HUES64 (cell line): ENCODE results near the gene ABAT.

Experiments
- H3K27ac ChIP-seq: 2 replicates; pipeline ENCODE4 v1.7.0; 2013; ENCODE audit warnings: low read depth, low read length, inconsistent platforms
- H3K27me3 ChIP-seq: 2 replicates; pipeline ENCODE4 v1.6.1; 2013; ENCODE audit warnings: mild to moderate bottlenecking, low read length; ENCODE audit not compliant: insufficient read depth
- H3K36me3 ChIP-seq: 2 replicates; pipeline ENCODE4 v1.6.1; 2013; ENCODE audit warnings: mild to moderate bottlenecking, low read length; ENCODE audit not compliant: insufficient read depth
- H3K4me1 ChIP-seq: 2 replicates; pipeline ENCODE4 v1.6.1; 2013; ENCODE audit warnings: mild to moderate bottlenecking, low read length, moderate library complexity; ENCODE audit not compliant: insufficient read depth
- H3K4me3 ChIP-seq: 2 replicates; pipeline ENCODE4 v1.5.1; 2013; ENCODE audit warnings: mild to moderate bottlenecking, low read length, moderate library complexity
- H3K9ac ChIP-seq: 2 replicates; pipeline ENCODE4 v1.6.1; 2013; ENCODE audit warnings: mild to moderate bottlenecking, low read depth, low read length
- H3K9me3 ChIP-seq: 2 replicates; pipeline ENCODE4 v1.6.1; 2013; ENCODE audit warnings: low read depth, low read length; ENCODE audit not compliant: insufficient read depth
- WGBS: fragments of 150-250, 120-280 bp; methylation state at CpG from one replicate; pipeline ENCODE4 v1.1.7; 2013; ENCODE audit warnings: missing lambda C conversion rate; 5-methylcytosine and 5-hydroxymethylcytosine counted together

The ABAT gene

GRCh38 chr16:8720967-8721308, 46.5 kb downstream of the ABAT start:
- Histone ChIP-seq H3K27ac (no peak overlapping the region), H3K9ac (no peak overlapping the region), H3K36me3 (no peaks in the 10 kb centered on the region), H3K4me3 (no peak overlapping the region), H3K9me3 (no peaks in the 10 kb centered on the region), H3K27me3 (no peaks in the 10 kb centered on the region), H3K4me1 (peaks cover 19% of the 10 kb centered on the region)
- 83% methylated on average over 3 of the region's 3 CpGs for WGBS

DNA sequence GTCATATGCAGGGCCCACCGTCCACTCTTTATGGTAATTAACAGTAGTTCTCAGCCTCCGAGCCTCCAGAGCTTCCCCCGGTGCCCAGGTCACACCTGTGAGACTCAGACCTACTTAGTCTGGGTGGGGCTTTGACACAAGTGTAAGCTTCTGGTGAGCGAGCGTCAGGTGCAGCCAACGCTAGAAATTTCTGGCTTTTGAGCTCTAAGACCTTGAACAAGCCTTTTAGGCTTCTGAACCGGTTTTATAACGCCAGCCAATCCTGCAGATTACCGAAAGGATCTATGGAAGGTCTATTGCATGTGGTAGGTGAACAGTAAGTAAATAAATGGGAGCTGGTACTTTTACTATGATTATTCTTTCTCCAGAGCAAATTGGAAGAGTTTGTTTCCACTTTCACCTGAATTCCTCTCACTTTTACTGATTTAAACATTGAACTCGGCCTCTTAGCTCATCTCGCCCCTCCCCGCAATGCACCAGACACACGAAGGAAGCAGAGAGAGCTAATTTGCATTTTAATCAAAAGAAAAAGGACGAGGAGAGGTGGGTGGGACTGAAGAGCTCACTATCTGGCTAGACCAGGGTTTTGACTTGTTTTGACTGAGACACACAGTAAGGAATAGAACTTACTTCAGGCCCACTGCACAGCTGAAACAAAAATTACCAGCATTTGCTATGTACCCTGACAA, 47.1 kb downstream of the ABAT start:
- Histone ChIP-seq H3K27me3 (no peaks in the 10 kb centered on the region), H3K4me3 (no peak overlapping the region), H3K9me3 (no peaks in the 10 kb centered on the region), H3K4me1 (peaks cover 19% of the 10 kb centered on the region), H3K27ac (no peak overlapping the region), H3K36me3 (no peaks in the 10 kb centered on the region), H3K9ac (no peak overlapping the region)
- WGBS = 58% methylated on average over 14 of the region's 14 CpGs

GRCh38 chr16:8722025-8722348, 47.6 kb downstream of the ABAT start:
- H3K27ac ChIP-seq = no peak overlapping the region
- peaks cover 19% of the 10 kb centered on the region for H3K4me1 ChIP-seq
- no peaks in the 10 kb centered on the region for H3K36me3 ChIP-seq
- H3K27me3 ChIP-seq = no peaks in the 10 kb centered on the region
- no peak overlapping the region for H3K9ac ChIP-seq
- no peaks in the 10 kb centered on the region for H3K9me3 ChIP-seq
- 98% methylated on average over 4 of the region's 4 CpGs for WGBS
- no peak overlapping the region for H3K4me3 ChIP-seq

GRCh38 chr16:8725513-8726178, 51.2 kb downstream of the ABAT start:
- Histone ChIP-seq H3K27ac (no peak overlapping the region), H3K4me1 (peaks cover 14% of the 10 kb centered on the region), H3K36me3 (no peaks in the 10 kb centered on the region), H3K9me3 (no peaks in the 10 kb centered on the region), H3K27me3 (no peaks in the 10 kb centered on the region), H3K9ac (no peak overlapping the region), H3K4me3 (no peak overlapping the region)
- 92% methylated on average over 6 of the region's 7 CpGs for WGBS

DNA sequence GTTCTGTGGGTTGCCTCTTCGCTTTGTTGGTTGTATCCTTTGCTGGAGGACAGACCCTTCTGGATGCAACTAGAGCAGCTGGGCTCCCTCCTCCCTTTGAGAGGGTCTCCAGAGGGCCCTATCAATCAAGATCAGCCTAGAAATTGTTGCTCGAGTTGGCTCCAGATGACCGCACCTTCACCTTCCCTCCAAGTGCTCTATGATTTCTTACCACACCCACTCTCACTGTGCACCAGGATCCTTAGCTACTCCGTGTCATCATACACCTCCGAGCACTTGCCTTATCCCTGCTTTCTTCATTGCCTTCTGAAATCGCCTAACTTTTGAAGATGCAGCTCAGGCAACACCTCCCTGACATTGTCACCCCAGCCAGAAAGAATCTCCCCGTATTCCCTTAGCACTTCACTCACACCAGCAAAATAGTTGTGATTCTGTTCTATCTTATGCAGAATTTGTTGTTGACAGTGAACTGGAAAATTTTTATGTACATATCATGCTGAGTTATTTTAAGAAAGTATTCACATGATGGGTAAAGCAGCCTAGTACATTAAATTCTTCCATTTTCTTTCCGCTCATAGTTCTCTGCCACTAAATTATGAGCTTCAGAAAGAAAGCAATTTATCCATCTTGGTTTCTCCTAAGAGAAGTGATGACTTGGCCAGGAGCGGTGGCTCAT, 52.9 kb downstream of the ABAT start:
- H3K4me1 ChIP-seq = peaks cover 2% of the 10 kb centered on the region; the same call in 1 of the 2 replicates
- H3K27me3 ChIP-seq = no peaks in the 10 kb centered on the region
- no peak overlapping the region for H3K27ac ChIP-seq
- no peak overlapping the region for H3K4me3 ChIP-seq
- H3K9ac ChIP-seq = no peak overlapping the region
- WGBS = 88% methylated on average over 9 of the region's 9 CpGs
- H3K9me3 ChIP-seq = no peaks in the 10 kb centered on the region
- H3K36me3 ChIP-seq = no peaks in the 10 kb centered on the region

DNA sequence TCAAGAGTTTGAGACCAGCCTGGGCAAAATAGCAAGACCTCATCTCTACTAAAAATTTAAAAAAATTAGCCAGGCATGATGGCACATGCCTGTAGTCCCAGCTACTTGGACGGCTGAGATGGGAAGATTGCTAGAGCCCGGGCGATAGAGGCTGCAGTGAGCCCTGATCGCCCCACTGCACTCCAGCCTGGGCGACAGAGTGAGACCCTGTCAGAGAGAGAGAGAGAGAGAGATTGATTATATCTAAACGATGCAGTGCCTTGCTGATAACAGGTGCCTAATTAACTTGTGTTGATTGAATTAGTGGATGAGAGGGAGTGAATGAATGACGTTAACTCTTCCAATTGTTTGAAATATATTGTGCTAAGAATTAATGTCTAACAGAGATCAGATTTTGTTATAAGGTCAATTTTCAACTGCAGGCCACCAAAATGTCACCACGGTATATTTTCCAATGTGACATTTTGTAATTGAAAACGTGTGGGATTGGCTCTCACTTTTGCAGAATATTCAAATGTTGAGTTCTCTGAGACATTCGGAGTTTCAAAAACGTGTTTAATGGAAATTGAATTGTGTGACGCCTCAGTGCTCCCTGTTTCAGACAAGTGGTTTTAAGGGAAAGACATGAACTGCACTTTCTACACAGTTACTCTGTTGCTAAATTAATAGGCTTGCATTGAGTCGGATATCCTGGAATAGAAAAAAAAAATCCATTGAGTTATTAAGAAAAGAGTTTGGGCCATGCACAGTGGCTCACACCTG, 53.6 kb downstream of the ABAT start:
- H3K9ac ChIP-seq = no peak overlapping the region
- H3K27ac ChIP-seq = no peak overlapping the region
- H3K27me3 ChIP-seq = no peaks in the 10 kb centered on the region
- H3K9me3 ChIP-seq = no peaks in the 10 kb centered on the region
- H3K4me1 ChIP-seq = no peaks in the 10 kb centered on the region
- 81% methylated on average over 13 of the region's 13 CpGs for WGBS
- no peaks in the 10 kb centered on the region for H3K36me3 ChIP-seq
- no peak overlapping the region for H3K4me3 ChIP-seq

DNA sequence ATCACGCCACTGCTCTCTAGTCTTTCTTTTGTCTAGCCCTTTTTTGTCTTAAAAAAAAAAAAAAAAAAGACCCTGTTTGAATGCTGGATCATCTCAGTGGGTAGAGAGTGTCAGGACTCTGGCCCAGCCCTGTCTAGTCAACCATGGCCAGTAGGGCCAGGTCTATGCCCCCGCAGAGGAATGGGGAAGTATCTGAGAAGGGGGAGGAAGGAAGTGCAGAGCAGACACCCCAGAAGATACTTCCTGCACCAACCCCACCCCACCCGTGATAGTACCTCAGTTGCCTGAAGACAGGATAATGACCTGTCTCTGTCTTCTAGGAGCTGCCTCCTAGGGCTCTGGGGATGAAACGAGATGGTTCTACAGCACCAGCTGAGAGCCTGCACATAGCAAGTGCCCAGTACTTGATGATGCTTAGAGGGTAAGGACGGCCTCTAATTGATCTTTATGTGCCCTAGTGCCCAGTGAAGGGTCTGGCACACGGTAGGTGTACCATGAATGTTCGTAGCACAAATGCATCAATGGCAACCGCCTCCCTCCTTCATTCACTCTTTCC, 55.4 kb downstream of the ABAT start:
- no peaks in the 10 kb centered on the region for H3K4me1 ChIP-seq

GRCh38 chr16:8730335-8730915, 56.0 kb downstream of the ABAT start:
- no peaks in the 10 kb centered on the region for H3K4me1 ChIP-seq
- H3K27ac ChIP-seq = no peak overlapping the region
- H3K9ac ChIP-seq = no peak overlapping the region
- H3K9me3 ChIP-seq = peaks cover 7% of the 10 kb centered on the region
- WGBS = 90% methylated on average over 8 of the region's 8 CpGs
- H3K4me3 ChIP-seq = no peak overlapping the region
- no peaks in the 10 kb centered on the region for H3K27me3 ChIP-seq
- H3K36me3 ChIP-seq = no peaks in the 10 kb centered on the region

More for the DNA sequence above, 55.4 kb downstream of the ABAT start:
- Histone ChIP-seq H3K9ac (no peak overlapping the region), H3K4me3 (no peak overlapping the region), H3K27ac (no peak overlapping the region), H3K27me3 (no peaks in the 10 kb centered on the region), H3K36me3 (no peaks in the 10 kb centered on the region), H3K9me3 (peaks cover 7% of the 10 kb centered on the region)
- WGBS = 91% methylated on average over 8 of the region's 8 CpGs

DNA sequence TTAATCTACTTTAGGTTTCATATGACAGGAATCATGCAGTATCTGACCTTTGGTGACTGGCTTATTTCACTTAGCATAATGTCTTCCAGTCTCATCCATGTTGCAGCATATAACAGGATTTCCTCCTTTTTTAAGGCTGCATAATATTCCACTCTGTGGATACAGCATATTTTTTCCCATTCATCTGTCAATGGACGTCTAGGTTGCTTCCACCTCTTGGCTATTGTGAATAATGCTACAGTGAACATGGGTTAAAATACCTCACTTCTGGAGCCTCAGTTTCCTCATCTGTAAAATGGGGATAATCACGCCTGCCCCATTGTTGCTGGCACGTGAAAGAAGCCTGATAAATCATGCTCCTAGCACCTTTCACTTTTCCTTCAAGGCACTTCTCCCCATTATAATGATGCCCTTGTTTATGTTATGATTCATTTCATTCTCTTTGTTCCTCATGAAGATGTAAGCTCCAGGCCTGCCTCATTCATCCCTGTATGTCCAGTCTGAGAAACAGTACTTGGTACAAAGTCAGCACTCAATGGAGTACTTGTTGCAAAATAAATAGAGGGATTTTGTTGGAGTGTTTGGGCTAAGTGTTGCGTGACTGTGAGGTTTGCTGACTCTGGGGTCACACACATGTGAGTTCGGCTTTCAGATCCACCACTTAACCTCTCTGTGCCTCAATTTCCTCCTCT, 59.6 kb downstream of the ABAT start:
- no peak overlapping the region for H3K4me3 ChIP-seq
- H3K9me3 ChIP-seq = peaks cover 7% of the 10 kb centered on the region
- WGBS = 97% methylated on average over 5 of the region's 5 CpGs
- H3K36me3 ChIP-seq = no peaks in the 10 kb centered on the region
- no peak overlapping the region for H3K27ac ChIP-seq
- no peak overlapping the region for H3K9ac ChIP-seq
- no peaks in the 10 kb centered on the region for H3K4me1 ChIP-seq
- H3K27me3 ChIP-seq = no peaks in the 10 kb centered on the region

DNA sequence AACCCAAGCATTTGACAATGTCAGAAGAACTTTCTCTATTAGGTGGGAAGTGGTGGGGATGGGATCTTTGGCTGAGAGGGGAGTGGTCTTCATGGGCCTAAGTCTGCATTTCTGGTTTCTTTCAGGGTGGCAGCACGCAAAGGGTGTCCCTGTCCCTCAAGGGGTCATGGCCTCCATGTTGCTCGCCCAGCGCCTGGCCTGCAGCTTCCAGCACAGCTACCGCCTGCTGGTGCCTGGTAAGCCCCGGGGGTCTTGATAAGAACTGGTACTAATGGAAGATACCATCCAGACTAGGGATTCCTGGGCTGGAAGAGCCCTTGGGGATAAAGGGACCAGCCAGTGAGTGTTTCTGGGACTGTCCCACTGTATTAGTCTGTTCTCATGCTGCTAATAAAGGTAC, 61.2 kb downstream of the ABAT start:
- Histone ChIP-seq H3K36me3 (no peaks in the 10 kb centered on the region), H3K4me1 (no peaks in the 10 kb centered on the region), H3K27ac (no peak overlapping the region), H3K9me3 (peaks cover 7% of the 10 kb centered on the region), H3K27me3 (no peaks in the 10 kb centered on the region), H3K4me3 (no peak overlapping the region), H3K9ac (no peak overlapping the region)
- 92% methylated on average over 5 of the region's 5 CpGs for WGBS
